Stimulated activated CD4-positive, alpha-beta T cell treated with anti-CD3 and anti-CD28 coated beads, Interleukin-12 subunit alpha, Interleukin-12 subunit beta, amount 100 ng/mL, for 24 hours (primary cell): ENCODE results near the gene DRAXIN.

Experiments
- DNase-seq, 2 experiments: peaks; one replicate each; pipeline ENCODE4 v3.0.0-alpha.2; 2020; ENCODE audit warnings: low read depth in 2 of 2

The DRAXIN gene

DNA sequence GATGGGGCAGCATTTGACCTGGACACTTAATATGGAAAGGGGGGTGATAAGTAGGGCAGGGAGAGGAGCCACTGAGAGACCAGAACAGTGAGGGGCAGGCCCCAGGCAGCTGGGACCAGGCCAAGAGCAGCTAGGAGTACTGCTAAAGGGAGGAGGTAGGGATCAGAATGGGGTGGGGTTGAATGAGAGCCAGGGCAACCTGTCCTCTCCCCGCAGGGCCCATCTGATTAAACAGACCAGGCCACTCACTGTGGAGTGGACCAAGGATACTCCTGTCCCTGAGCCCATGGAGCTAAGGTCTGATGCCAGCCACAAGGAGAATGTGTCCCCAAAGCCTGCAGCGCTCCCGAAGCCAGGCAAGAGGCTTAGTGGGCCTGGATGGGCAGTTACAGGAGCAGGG lies 72.6 kb downstream of the DRAXIN start:
- DNase-seq = no peak

- no peak for DNase-seq
These were observed 73.0 kb downstream of the DRAXIN start for GRCh38 chr1:11764519-11764918.

DNA sequence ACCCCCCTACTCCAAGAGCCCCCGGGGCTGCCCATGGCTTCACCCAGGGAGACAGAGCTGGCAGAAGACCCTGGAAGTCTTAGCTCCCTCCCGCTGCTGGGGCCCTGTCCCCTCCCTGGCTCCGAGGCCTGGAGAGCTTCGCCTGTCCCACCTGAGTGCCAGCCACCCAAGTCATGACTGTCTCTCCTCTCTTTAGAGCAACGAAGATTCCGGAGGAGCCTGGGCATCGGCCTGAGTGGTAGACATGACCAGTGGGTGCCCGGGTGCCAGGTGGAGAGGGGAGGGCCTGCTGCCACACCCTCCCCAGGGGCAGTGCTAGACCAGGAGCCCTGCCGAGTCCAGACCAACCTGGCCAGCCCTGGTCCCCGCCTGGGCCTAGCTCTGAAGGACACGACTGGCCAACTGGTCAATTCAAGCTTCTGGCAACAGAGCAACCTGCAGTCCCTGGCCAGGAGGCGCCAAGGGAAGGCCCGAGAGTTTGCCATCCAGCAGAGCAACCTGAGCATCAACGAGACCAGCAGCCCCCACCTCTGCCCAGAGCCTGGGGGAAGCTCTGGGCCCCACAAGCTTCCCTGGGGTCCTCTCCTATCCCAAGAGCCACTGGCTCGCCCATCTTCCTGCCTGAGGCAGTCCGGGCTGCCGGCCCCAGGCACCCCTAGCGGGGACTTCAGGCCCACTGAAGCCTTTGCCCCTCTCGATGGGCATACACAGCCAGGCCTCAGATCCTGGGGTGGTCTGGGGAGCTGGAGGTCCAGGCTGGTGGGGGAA lies 74.3 kb downstream of the DRAXIN start:
- no peak for DNase-seq

DNA sequence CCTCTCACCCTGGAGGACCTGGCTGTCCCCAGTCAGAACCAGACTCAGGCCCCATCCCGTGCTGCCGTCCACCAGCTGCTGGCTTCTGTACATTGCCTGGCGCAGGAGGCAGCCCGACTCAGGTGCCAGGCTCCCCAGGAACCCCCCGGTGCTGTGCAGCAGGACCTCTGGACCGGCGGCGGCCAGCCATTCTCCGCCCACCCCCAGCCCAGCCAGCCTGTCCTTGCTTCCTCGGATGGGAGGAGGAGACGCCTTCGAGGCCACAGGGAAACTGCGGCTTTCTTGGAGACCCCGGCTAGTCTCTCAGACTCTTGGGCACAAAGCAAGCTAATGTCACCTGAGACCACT lies 74.9 kb downstream of the DRAXIN start:
- DNase-seq = no peak

DNA sequence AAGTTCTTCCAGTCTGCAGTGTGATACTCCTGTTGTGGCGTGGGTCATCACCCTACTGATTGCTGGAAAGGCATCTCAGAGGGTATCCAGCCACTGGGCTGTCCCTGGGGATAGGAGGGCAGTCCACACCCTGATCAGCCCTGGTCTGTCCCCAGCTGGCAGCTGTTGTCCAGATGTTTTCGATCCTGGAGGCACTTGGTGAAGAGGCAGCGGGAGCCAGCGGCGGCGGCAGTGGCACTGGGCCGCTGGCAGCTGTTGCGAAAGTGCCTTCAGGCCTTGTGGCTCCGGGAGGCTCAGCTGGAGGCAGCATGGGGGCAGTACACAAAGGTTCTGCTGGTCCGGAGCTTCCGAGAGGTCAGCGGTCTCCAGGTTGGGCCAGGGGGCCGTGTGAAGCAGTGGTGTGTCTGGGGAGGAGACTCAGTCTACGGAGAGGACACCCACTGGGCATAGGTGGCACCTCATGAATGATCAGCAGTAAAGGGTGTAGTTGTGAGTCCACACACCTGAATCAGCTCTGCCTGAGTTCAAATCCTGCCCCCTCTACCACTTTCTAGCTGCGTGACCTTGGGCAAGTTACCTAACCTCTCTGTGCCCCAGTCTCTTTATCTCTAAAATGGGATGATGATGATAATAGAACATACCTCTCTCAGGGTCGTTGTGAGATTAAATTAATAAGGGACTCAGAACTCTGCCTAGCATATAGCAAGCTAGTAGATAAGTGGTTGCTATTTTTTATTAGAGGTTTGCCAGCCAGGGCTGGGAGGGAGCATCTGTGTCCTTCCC lies 76.6 kb downstream of the DRAXIN start:
- no peak for DNase-seq

DNA sequence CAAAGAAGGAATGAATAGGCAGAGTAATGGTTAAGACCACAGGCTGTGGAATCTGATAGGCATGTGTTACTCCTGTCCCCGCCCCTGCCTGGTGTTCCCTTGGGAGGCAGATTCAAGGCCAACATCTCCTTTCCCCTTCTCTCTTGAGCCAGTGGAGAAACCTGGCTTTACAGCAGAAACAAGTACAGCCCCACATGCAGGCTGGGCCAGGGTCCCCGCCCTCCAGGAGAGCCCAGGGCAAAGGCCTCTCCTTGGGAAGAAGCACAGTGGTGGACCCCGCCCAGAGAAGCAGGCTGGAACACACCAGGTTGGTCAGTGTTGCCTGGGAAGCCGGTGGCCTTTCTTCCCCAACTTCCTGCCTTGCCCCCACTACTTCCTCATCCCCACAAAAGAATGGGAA lies 77.3 kb downstream of the DRAXIN start:
- DNase-seq = no peak

DNA sequence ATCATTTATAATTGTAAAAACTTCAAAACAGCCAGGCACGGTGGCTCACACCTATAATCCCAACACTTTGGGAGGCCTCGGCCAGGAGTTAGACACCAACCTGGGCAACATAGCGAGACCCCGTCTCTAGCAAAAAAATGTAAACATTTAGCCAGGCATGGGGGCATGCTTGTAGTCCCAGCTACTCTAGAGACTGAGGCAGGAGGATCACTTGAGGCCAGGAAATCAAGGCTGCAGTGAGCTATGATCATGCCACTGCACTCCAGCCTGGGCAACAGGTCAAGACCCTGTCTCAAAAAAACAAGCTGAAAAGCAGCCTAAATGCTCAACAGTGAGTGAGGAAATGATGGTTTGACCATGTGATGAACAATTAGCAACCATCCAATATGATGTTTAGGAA lies 77.8 kb downstream of the DRAXIN start:
- no peak for DNase-seq

- no peak for DNase-seq
These were observed 78.5 kb downstream of the DRAXIN start for GRCh38 chr1:11770011-11770410.

DNA sequence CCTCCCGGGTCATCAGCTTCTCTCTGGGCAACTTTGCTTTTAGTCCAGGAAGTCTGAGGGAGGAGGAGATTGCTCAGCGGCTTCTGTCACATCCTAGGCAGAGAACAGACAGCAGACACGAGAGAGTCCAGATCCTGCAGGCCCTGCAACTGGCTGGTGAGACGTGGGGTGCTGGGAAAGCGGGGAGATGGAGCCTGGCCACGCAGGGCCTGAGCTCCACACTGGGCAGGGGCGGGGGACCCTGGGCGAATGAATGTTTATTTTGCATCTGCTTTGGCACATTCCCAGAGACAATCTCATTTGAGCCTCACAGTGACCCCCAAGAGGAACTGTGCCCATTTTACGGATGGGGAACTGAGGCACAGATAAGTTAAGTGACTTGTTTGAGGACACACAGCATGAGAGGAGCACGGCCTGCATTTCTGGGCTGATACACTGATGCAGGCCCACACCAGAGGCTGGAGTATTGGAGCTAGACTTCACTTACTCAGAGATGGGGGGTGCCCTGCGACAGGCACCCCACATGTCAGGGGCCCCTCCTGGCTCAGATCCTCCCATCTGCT lies 80.1 kb downstream of the DRAXIN start:
- DNase-seq = no peak

DNA sequence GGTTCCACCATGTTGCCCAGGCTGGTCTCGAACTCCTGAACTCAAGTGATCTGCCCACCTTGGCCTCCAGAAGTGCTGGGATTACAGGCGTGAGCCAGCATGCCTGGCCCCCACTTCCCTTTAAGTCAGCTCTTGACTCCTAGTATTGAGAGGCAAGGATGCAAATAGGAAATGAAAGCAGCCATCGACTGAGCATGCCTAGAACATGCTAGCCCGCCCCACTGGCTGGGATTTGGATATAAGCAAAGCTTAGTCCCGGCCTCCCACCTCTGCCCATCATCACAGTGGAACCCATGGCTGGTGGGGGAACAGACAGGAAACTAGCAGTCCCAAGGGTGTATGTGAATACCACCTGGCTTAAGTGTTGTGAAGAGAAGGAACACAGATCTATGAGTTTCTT lies 80.9 kb downstream of the DRAXIN start:
- DNase-seq = no peak

DNA sequence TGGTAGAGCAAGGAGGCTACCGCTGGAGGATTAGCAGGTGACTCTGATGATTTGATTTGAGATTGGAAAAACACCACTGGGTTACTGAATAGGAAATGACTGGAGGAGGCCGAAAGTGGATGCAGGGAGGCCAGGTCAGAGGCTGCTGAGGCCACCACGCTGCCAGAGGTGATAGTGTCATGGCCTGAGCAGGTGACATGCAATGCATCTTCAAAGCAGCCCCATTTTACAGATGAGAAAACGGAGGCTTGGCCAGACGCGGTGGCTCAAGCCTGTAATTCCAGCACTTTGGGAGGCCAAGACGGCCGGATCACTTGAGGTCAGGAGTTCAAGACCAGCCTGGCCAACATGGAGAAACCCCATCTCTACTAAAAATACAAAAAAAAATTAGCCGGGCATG lies 83.2 kb downstream of the DRAXIN start:
- no peak for DNase-seq
